GM18873 (cell line): ENCODE data around the gene HOXA1.

Experiments used
- ATAC-seq: cut with Tn5 transposase; IDR thresholded peaks from one replicate; pipeline ENCODE4 v1.9.1; 2021; ENCODE audit warnings: mild to moderate bottlenecking, moderate library complexity, moderate number of reproducible peaks; ENCODE audit not compliant: unreplicated experiment, low FRiP score

Gene HOXA1

DNA sequence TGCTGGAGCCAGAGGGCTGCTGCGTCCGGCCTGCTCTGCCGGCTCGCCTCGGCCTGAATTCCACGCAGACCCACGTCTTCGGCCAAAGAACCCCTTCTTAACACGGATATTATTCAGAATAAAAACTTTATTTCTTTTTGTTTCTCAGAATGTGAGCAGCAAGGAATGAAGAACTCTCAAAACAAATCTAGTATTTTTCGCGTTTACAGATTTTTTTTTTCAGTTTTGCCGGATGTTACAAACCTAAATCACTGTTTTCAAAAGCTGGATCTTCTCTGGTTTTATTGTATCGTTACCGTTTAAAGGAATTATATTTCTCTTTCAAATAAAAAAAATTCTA lies 11.1 kb upstream of the HOXA1 start:
- no peak for ATAC-seq

DNA sequence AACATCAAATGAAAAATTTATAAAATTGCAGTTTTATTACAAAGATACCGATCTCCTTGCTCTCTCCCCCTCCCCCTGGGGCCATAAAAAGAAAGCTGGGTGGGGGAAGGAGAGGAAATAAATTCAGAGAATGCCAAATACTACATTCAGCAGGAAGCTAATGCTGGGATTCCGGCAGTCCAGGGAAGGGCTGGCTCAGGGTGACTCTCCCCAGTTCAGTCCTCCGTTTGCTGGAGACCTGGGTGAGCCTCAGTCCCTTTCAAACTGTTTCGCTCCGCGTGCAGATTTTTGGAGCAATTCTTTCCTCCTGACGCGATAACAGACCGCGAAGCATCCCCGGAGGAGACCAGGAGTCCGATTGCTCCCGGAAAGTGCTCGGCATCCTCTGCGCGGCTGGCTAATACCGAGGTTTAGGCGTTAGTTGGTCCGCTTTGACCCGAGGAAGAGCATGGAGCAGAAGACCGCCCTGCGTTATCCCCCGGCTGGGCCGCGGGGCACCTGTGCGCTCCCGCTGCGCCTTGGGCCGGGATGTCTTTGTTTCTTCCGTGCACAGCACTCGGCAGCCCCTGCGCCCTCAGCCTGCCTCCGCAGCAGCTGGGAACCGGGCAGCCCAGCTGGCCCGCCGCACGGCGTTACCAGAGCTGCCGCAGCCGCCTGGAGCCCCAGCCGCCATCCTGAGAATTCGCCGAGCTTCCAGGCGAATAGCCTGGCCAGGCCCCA lies 10.5 kb upstream of the HOXA1 start:
- no peak for ATAC-seq

DNA sequence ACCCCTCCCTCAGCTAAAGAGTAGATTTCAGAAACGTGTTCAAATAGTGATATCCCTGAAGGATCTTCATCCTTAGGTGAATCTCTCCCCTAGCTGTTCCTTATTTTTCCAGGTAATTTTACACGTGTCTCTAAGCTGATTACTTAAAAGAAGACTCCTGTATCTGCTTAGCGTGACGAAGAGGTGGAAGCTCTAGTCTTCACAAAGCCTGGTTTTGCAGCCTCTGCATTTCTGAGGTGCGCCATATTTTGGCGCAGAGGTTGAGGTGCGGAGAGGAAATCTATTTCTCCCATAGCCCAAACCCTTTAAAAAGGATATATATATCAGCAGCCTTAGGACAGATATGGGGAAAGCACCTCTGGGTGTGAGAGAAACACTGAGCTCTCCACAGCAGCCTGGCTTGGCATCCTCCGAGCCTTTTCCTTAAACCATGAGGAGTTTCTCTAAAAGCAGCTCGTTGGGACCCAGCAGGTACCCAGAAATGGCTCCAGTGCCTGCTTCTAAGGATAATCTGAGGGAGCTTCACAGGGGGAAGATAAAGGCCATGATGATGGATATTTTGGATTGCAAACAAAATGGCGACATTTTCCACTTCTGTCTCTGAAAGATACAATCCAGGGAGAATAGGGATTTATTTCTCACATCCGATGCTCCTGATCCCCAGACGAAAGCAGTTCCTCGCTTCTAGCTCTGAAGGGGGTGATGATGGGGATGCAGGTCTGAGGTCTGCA lies 9.7 kb upstream of the HOXA1 start:
- ATAC-seq, result no peak

DNA sequence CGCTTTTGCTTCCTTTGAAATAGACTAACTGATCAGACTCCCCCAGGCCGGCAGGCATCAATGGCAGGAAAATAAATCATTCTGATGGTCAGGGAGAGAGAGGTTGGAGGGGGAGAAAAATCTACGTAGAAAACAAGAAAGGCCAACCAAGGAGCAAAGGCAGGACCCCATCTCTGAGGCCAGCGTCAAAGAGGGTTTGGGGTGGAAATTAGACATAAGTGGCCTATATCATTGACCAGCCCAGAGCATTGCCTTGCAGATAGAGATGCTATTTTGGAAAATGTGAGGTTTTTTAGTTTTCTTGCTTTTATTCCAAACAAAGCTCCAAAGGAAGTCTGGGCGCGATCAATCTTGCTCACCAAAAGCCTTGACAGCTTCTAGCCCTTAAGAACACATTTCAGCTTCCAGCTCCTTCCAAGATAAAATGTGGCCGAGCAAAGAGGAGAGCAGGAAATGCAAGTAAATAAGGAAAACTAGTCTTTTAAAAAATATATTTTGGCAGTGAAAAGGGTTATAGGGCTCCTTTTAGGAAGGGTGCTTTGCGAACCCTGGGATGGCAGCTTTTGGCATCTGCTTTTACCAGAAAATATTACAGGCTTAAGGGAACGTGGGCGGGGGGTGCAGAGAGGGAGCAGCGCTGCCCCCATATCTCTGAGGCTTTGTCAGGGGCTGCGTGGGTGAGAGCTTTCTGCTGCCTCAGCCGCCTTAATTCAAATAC lies 8.7 kb upstream of the HOXA1 start:
- ATAC-seq, result no peak

DNA sequence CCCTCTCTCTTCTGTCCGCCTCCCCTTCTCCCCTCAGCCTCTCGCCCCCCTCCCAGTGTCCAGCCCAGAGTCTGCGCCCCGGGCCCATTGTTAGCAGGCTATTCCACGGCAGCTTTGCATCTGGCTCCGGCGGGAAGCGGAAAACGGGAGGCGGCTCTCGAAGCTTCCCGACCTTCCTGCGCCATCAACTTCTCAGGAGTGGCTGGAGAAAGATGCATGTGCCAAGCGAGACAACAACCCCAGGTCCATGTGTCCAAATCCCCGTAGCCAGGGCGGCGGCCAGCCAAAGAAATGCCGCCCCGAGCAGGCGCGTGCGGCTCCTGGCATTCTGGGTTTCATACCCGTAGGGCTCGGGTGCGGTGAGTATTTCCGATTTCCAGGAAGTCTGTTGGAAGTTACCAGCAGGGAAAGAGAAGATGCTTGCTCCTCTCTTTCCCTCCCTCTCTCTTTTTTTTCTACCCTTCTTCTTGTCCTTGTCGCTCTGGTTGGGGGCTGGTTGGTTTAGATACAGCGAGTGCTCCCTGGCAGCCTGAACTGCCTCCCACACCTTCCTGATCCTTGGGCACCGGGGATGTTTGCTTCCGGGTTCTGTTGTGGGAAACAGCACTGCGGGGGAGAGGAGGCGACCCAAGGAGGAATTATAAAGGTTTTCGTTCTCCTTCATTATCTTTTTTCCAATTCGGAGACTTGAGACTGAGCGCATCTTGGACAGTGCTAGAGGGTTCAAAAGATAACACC lies 7.9 kb upstream of the HOXA1 start:
- ATAC-seq, result no peak

DNA sequence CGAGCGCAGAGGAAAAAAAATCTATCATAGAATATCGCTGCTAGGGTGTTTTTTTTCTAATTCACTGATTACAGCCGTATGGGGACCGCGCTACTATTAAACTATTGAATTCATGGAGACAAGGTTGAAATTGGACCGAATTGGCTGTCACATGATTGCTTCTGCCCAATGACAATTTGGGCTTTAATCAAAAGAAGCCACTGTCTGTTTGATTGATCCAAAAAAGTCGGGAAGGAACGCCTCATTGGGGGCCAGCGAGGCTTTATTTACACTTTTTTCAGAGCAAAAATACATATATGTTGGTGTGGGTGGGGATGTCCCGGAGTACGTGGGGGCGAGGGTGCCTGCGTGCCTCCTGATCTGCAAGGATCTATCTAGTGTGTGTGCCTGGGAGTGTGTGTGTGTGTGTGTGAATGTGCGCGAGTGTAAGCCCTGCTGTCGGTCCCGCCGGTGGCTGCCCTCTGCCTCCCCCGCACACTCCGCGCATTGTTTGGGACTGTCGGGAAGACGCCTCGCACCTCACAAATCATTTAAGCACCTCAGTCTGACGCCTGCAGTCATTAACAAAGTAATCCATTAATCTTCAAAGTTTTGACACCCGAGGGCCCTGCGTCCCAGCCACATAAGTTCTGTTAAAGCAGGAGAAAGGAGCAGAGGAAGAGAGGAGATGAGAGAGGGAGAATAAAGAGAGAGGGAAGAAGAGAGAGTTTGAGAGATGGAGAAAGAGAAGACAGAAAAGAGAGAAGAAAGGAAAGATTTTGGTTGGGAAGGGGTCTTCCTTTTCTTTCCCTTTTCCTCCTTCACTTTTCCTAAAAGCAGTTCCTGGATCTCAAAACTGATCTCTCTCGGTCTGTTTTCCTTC lies 7.0 kb upstream of the HOXA1 start, which contains the start of gene HOXA2:
Gene HOXA2 (minus strand): TSS at position 103 of the 862 bp plus-strand sequence. CDS start 183 bp downstream, outside the sequence.
- ATAC-seq, result no peak

DNA sequence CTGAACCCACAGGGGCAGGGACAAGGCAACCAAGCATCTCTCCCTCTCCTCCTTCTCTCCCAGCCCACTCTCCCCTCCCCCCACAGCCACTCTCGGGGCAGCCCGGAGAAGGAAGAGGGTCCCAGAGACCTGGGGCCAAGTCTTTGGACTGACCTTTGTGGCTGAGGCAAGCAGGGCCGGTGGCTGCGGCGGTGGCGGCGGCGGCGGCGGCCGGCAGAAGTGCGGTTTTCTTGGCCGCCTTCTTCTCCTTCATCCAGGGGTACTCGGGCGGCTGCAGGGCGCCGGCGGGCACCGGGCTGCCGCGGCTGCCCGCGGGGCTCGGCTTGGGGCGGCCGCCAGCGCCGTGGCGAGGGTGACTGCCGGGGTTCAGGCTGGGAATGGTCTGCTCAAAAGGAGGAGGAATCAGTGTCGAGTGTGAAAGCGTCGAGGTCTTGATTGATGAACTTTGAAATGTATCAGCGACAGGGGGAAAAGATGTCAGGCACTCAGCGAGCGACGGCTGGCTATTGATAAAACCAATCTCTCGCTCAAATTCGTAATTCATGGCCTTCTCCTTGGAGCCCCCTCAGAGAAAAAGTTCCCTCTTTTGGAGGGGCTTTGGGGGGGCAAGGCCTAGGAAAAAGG lies 6.3 kb upstream of the HOXA1 start:
- ATAC-seq, result no peak

DNA sequence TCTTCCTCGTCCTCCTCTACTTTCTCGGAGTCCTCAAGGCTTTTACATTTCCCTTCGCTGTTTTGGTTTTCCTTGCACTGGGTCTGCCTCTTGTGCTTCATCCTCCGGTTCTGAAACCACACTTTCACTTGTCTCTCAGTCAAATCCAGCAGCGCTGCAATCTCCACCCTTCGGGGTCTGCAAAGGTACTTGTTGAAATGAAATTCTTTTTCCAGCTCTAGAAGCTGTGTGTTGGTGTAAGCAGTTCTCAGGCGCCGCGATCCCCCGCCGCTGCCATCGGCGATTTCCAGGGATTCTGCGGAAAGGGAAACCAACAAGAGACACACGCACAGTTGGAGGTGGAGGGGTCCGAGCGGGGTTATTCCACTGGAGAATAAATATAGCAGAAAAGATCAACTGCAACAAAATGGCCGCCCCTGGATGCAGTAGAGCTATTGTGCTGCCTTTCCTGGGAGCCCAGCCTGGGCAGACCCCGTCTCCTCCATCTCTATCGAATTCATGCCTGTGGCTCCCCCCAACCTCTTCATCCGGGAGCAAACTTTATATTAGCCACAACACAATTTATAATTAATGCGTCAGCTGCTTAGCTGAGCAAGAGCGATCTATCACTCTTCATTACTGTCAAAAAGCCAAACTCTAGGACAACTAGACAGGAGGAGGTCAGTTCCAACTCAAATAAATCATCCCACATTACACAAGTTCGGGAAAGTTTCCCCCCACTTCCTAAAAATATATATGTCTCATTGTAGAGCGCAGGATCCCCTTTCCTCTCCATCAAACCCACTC lies 5.6 kb upstream of the HOXA1 start:
- ATAC-seq, result no peak

DNA sequence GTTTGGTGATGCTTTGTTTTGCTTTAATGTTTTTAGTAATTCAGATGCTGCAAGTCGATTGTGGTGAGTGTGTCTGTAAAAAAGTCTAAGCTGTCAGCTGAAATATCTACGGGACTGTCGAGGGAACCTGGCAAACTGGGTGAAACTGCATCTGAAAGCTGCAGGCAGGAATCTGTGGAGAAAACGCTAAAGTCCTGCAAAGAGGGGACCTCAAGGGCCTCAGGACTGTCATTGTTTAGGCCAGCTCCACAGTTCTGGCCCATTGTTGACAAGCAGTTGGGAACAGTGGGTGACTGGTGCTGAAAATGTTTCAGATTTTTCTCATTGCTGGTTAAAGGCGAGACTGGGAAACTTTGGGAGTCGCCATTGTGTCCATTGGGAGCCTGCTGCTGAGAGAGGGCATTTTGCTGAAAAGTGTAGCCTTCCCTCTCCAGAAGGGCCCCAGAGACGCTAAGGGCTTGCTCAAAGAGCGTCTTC lies 4.9 kb upstream of the HOXA1 start:
- ATAC-seq, result no peak

DNA sequence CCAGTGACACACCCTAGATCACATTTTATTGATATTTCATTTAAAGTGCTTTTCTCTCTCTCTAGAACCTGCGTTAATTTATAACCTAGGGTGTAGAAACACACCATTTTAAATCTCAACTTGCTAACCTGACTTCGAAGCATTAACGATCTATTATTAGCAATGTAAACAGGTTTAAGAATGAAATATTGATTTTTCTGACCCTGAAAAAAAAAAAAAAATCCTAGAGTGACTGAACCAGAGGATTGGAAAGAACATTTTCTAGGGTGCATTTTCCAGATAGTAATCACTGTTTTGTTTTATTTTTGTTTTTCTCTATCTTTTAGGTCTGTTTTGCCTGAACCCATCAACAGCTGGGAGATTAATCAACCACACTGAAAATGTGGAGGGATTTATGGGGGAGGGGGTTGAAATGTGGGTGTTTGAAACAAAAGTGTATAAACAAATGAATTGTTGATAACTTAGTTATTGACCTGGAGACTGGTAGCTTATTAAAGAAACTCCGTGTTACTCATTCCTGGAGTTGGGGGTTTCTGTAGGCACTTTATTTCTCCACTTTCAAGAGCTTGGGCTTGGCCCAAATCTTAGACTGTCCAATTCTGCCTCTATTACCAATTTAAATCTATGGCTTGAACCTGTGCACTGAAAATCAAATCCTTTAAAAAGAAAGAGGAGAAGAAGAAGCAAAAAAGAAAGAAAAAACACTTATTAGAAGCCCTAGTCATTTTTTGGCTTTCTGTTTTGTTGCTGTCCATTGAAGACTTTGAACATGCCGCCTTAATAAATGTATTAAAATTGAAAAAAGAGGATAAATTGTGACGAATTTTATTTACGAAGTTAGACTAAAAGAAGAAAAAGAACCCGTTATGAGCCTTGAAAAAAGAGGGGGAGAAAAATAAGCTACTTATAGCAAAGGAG lies 3.9 kb upstream of the HOXA1 start:
- ATAC-seq, result no peak

DNA sequence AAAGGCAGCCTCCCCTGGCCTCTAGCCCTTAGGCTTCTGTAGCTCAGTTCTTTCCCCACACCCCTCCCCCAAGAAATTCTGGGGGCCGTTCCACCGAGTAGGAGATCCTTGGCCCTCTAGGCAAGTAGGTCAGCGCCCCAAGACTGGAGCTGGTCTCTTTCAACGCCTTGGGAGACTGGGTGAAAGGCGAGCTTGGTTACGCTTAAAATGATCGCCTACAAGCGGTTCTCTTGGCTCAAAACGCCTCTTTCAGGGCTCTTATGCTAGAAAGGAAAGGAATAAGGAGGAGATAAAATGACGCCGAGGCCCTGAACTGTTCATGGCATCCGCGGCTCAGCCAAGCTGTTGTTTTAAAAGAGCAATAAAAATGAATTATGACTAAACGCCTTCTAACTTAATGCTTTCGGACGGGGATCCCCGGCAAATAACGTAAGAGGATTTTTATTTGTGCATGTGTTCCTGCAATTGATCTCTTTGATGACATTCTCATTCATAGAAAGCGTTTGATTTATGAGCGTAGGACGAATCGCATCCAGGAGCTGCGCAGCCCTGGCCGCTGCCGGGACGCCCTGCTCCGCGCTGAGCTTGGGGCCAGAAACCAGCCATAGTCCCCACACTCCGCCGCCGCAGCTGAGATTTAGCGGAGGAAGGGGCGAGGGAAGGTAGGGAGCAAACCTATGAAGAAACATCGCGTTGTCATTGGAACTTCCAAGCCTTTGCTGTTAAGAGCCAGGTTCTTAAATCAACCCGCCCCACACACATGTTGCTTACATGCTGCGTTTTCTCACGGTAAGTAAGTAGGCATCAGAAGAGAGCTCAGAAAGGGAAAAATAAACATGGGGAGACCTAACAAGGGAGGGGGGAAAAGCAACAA lies 3.0 kb upstream of the HOXA1 start:
- no peak for ATAC-seq

DNA sequence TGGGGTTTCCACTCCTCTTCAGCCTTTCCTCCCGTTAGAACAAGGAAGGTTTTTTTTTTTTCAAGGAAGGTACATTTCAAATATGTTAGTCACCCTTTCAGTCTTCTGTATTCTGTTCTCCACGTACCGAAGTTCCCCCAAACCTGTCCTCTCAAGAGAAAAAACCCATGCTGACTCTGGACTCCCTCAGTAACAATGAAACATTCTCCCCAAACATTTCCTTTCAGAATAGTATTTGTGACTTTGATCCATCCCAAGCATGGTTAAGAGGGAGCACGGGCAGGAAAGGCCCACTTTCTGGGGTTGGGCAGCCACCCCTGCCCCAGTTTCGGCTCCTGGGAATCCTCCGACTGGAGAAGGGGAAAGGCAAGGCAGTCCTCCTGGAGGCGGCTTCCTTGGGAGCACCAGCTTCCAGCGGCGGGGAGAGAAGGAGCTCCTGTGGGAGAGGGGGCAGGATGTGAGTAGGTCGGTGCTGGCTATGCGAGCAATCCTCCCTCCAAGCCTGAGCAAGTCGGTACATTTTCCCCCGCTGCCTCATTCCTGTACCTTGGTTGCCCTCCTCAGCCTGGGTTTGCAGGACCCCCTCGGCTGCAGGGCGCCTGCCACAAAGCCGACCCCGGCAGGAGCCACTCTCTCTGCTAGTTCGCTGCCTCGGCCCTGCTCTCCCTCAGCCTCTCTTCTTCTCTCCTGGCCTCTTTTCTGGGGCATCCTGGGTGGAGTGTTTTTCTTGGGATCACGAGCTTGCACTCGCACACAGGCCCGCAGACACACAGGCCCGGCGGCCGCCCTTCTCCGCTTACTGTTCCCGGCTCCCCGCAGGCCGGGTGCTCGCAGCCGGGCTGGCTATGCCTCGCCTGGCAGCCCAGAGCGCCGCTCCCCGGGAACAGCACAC lies 2.1 kb upstream of the HOXA1 start:
- ATAC-seq, result no peak

DNA sequence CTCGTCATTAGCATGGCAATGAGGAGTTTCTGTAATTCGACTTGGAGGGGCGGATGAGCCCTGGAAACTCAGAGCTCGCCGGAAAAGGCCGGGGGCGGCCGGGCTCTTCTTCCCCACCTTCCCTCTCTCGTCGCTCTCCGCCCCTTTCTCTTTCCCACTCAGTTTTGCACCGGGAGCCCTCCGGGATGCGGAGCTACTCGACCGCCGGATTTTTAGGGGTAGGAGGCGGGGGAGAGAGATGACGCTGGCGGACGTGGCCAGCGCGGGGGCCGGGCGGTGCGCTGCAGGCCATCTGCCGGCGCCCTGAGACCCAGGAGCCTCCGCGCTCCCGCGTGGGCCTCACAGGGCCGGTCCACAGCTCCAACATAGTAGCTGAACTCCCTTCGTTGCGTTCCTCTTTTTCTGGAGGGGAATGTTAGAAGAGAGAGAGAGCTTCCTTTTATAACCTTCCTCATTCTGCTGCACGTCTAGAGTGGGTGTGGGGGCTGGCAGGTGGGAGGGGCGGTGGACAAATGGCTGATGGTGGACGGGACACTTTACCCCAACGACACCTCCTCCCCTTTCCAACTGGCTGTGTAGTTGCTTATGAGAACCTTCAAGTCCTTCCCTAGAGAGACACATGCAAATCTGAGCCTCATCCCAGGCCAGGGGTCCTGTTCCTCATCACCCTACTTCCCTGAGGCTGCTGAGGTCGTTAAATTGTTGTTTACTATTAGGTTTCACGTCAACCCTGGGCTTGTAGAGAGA lies 1.1 kb upstream of the HOXA1 start:
- no peak for ATAC-seq

DNA sequence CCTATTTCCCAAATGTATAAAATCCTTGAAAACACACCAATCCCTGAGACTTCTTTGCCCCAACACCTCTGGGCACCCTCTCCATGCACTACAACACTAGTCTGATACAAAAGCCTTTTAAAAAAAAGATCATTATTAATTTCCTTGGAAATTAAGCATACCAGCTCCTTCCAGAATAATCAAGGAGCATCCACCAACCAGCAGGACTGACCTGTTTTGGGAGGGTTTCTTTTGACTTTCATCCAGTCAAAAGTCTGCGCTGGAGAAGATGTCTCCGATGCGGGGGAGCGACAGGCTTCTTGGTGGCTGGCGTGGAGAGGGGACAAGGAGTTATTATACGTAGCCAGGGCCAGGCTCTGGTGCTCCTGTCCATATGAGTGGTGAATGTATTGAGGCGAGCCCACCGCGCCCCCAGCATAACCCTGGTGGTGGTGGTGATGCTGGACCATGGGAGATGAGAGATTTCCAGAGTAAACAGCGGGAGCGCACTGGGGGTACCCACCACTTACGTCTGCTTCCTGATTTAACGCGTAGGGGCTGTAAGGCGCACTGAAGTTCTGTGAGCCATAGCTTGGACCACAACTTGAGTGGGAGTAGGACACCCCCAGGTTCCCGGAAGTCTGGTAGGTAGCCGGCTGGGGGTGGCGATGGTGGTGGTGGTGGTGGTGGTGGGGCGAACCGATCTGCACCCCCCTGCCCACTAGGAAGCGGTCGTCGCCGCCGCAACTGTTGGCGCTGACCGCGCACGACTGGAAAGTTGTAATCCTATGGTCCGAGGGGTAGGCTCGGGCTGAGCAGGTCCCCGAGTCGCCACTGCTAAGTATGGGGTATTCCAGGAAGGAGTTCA lies 527 bp downstream of the HOXA1 start:
- ATAC-seq, result no peak
